Breast epithelium (tissue), 4 donors: ENCODE measurements around the gene HUNK. TPM values are rescaled to one million over a fixed set of nuclear protein-coding genes. Genes with fewer than 3 reads are reported as not detected.
"Not testable (repeated sequence)": the region's sequence is repeated elsewhere in the genome, so short reads cannot be mapped to it uniquely, and the experiment has no call there.

ENCODE experiments used
- DNase-seq, 2 donors: peaks; one replicate each; pipeline ENCODE4 v3.0.0-alpha.2; 2019; ENCODE audit warnings: low spot score in 2 of 2
- H3K27ac ChIP-seq, 2 donors: fragments of 200-600 bp; sonication (generic) in 1 of 2; one replicate each; pipeline ENCODE4 v1.5.1; 2016 to 2019; ENCODE audit warnings: mild to moderate bottlenecking in 1 of 2
- H3K27me3 ChIP-seq, 2 donors: fragments of 200-600 bp; sonication (generic) in 1 of 2; one replicate each; pipeline versions ENCODE4 v1.5.1 to v1.6.0; 2017 to 2019; ENCODE audit warnings: control low read depth in 1 of 2, mild to moderate bottlenecking in 1 of 2
- H3K36me3 ChIP-seq: fragments of 200-600 bp; one replicate; pipeline ENCODE4 v1.5.1; 2019
- H3K4me1 ChIP-seq, 2 donors: fragments of 200-600 bp; sonication (generic); one replicate each; pipeline ENCODE4 v1.5.1; 2016 to 2019; ENCODE audit warnings: control low read depth in 1 of 2
- H3K4me3 ChIP-seq, 3 donors: fragments of 200-600 bp; sonication (generic); 1 replicate in 2 of 3; 2 replicates in 1 of 3; pipeline ENCODE4 v1.5.1; 2016 to 2019; ENCODE audit warnings: mild to moderate bottlenecking in 3 of 3, moderate library complexity in 2 of 3
- H3K9me3 ChIP-seq, 2 donors: fragments of 200-600 bp; sonication (generic) in 1 of 2; one replicate each; pipeline ENCODE4 v1.5.1; 2016 to 2019; ENCODE audit warnings: control low read depth in 1 of 2
- CTCF ChIP-seq, 3 donors: fragments of 450-650 bp; IDR thresholded peaks; one replicate each; pipeline ENCODE4 v1.5.1; 2016 to 2017; ENCODE audit warnings: antibody characterized with exemption in 3 of 3, mild to moderate bottlenecking in 3 of 3, moderate library complexity in 3 of 3
- POLR2A ChIP-seq: fragments of 450-650 bp; IDR thresholded peaks from one replicate; pipeline ENCODE4 v1.6.1; 2016; ENCODE audit warnings: antibody characterized with exemption, mild to moderate bottlenecking, moderate library complexity
- POLR2AphosphoS5 ChIP-seq, 3 donors: sonication (generic); formaldehyde crosslinking; IDR thresholded peaks; one replicate each; pipeline ENCODE4 v1.6.1; 2017; ENCODE audit warnings: antibody characterized with exemption in 3 of 3
- intact Hi-C: fragments of 100-400 bp; cut with DNase I; formaldehyde crosslinking; loops from one replicate; pipeline ENCODE4 v1.15.1; 2023; ENCODE audit warnings: low total_unique reads
- total RNA-seq, 3 donors: library from RNA; depleted of rRNA; stranded (reverse); fragments of >200 nt; gene quantifications; one replicate each; pipeline ENCODE4 v1.1.0, GENCODE V29; 2016

Gene HUNK
- total RNA-seq, 3 donors from 2014 or later: 0.32 to 2.0 (median 1.3) TPM

DNA sequence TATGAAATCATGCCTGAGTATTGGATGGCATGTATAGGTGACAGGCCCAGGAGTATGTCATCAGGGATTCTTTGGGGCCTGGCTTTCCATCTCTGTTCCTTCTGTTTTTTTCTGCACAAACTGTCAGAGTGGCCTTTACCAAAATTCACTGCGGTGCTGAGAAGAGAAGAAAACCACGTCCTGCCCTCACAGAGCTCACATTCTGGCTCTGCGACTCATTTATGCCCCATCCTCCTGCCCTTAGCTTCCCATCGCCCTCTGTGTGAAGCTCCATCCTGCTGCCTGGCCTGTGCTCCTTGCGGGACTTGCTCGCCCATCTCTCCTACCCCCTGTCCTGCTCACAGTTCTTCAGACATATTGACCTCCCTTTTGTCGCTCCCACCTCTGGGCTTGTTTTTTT lies 73.4 kb downstream of the HUNK start:
- H3K36me3 ChIP-seq: no peaks in the 10 kb centered on the region
- H3K4me3 ChIP-seq: no peak overlapping the region
- no peak for DNase-seq
- no peak for TF ChIP-seq POLR2AphosphoS5 (IDR thresholded peaks at IDR 0.05)
- no peak for TF ChIP-seq CTCF (IDR thresholded peaks at IDR 0.05)
- TF ChIP-seq POLR2A: no peak
- no peaks in the 10 kb centered on the region for H3K9me3 ChIP-seq
- H3K4me1 ChIP-seq: no peaks in the 10 kb centered on the region
- H3K27ac ChIP-seq: no peak overlapping the region
- intact Hi-C loops: no loop called here
- H3K27me3 ChIP-seq: no peaks in the 10 kb centered on the region

- H3K27ac ChIP-seq, H3K4me1 ChIP-seq, DNase-seq, H3K27me3 ChIP-seq, intact Hi-C loops, H3K36me3 ChIP-seq, H3K4me3 ChIP-seq, H3K9me3 ChIP-seq: not testable (repeated sequence)
Observed at GRCh38 chr21:31946876-31947550, 74.2 kb downstream of the HUNK start.

DNA sequence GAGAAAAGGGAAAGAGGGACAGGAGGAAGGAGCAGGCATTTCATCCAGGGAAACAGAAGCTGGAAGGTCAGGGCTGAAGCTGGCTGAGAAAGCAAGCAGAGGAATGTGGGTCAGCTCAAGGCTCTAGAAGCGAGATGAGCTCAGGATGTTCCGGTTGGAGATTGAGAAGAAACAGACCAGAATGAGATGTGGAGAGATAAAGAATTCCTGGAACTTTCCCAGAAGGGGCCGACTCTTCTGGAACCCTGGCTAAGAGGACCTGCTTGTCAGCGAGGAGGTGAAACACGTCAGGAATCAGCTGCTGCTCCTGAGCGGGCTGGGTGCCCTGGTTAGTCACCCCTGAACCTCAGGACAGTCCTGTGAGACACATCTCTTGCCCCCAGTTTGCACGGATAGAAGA lies 75.9 kb downstream of the HUNK start:
- Histone ChIP-seq H3K9me3 (no peaks in the 10 kb centered on the region), H3K4me1 (no peaks in the 10 kb centered on the region), H3K36me3 (no peaks in the 10 kb centered on the region), H3K4me3 (no peak overlapping the region), H3K27ac (no peak overlapping the region), H3K27me3 (no peaks in the 10 kb centered on the region)
- DNase-seq: no peak
- intact Hi-C loops: no loop called here
- TF ChIP-seq CTCF (IDR thresholded peaks at IDR 0.05): no peak
- TF ChIP-seq POLR2A: no peak
- TF ChIP-seq POLR2AphosphoS5 (IDR thresholded peaks at IDR 0.05): no peak

DNA sequence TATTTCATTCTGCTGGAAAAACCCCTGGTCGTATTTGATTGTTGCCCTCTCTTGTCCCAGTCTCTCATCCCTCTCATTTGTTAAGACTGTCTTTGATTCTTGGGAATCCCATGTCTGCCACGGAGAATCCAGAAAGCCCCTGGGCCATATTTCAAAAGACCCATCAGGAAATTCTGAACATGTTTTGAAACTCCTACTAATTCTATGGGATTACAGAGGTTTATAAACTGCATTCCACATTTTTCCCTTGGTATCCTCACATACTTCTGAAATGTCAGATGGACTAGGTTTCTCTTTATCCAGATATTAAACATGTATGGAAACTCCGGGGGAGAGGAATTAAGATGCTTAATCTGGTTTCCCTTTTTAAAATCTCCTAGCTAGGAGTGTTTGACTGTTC lies 80.0 kb downstream of the HUNK start:
- Histone ChIP-seq H3K36me3 (no peaks in the 10 kb centered on the region), H3K27me3 (no peaks in the 10 kb centered on the region), H3K4me3 (no peak overlapping the region), H3K9me3 (no peaks in the 10 kb centered on the region), H3K27ac (no peak overlapping the region), H3K4me1 (no peaks in the 10 kb centered on the region)
- no peak for TF ChIP-seq POLR2A
- TF ChIP-seq POLR2AphosphoS5 (IDR thresholded peaks at IDR 0.05): no peak
- no peak for DNase-seq
- intact Hi-C loops: no loop called here

DNA sequence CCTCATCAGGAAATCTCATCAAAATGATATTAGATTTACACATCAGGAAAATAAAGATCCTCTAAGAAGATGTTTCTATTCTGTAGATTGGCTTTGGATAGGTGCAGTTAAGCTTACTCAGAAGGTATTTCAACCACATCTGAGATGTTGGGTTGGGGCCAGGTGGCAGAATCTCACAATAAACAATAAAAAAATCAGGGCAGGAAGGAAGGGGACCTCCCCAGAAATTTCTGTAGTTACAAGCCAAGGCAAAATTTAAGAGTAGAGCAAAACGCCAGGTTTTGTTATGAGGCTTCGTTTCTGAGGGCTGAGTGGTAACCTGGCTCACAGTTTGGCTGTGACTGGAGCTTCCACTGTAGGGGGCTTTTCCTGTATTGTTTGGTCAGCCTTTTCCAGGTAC lies 84.8 kb downstream of the HUNK start:
- intact Hi-C loops: no loop called here
- Histone ChIP-seq H3K27ac (no peak overlapping the region), H3K9me3 (peaks cover 0 to 9% of the 10 kb centered on the region in 2 donors), H3K27me3 (no peaks in the 10 kb centered on the region), H3K4me1 (no peaks in the 10 kb centered on the region), H3K36me3 (no peaks in the 10 kb centered on the region), H3K4me3 (no peak overlapping the region)
- TF ChIP-seq CTCF (IDR thresholded peaks at IDR 0.05) (no peak), POLR2A (no peak)
- DNase-seq: no peak

GRCh38 chr21:31959881-31960280 lies 87.1 kb downstream of the HUNK start:
- Histone ChIP-seq H3K4me3 (no peak overlapping the region), H3K36me3 (no peaks in the 10 kb centered on the region), H3K4me1 (no peaks in the 10 kb centered on the region), H3K9me3 (peaks cover 0 to 9% of the 10 kb centered on the region in 2 donors), H3K27me3 (no peaks in the 10 kb centered on the region), H3K27ac (no peak overlapping the region)
- no peak for TF ChIP-seq CTCF (IDR thresholded peaks at IDR 0.05)
- TF ChIP-seq POLR2AphosphoS5 (IDR thresholded peaks at IDR 0.05): no peak
- no peak for TF ChIP-seq POLR2A
- intact Hi-C loops: loop anchor here (2.0 kb wide), 1 partner anchor 17 kb away; no protein-coding TSS in a partner anchor
- DNase-seq: no peak
